DMS 273 treated with DMSO at 0.1 percent for 48 hours (cell line): ENCODE measurements around the gene ITGA11.

Experiments used
- DNase-seq: peaks from one replicate; lab custom pipeline; 2025; lab: John Stamatoyannopoulos, UW

ITGA11 gene

DNA sequence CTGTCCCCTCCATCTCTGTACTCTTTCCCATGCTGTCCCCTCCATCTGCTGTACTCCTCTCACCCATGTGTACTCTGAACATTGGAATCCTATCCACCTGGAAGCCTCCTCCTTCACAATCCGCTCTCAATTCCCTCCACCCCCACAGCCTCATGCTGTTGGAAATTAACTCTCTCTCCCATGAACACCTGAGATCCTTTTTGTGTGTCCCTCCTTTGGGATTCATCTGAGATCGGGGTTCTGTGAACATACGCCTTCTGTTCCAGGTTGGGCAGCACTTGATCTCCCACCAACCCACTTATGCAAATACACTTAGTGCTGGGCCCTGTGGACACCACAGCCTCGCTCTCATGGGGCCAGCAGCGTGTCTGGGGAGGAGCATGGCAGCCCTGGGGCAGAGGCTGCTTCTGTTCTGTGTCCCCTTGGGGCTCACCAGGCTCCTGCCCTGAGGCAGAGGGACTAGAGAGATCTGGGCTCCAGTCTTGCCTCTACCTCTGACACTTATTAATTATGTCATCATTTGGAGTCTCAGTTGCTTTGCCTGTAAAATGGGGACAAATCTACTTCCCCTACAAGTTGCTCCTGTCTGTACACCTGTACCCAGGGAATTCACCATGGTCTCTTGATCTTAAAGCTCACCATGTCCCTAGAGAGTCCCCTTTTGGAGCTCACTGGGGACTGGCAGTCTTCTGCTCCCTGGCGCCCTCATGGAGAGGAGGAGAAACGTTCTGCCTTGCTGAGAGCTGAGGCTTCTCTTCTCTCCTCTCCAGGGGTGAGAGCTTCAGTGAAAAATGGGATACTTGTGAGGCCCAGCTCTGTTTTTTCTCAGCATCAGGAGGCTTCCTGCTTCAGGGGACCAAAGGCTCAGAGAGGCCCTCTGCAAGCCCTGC, 42.7 kb downstream of the ITGA11 start:
- no peak for DNase-seq

DNA sequence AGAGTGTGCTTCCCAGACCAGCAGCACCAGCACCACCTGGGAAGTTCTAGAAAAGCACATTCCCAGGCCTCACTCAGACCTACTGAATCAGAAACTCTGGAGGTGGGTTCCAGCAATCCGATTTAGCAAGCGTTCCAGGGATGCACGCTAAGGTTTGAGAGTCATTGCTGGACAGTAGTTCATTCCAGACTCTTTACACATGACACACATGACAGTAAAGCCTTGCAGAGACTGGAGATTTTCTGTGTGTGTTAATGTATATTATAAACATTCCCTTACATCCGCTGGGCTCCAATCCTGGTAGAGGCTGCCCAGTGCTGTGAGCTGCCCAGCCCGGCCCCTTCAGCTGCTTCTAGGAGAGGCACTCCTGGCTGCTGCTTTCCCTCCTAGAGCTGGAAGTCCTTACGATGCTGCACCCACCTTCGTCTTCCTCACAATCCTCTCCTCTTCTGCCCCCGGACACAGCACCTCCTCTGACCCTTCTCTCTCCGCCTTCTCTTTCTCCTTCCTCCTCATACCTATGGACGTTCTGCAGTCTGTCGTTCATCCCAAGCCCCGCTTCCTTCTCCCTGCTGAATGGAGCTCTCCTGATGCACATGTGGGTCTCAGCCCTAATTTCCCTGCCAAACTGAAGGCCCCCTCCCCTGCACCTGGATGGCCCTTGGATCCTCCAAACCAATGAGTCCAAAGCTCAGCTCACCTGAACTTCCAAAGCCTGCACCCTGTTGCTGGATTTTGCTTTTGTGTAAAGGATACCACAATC, 44.4 kb downstream of the ITGA11 start:
- no peak for DNase-seq

DNA sequence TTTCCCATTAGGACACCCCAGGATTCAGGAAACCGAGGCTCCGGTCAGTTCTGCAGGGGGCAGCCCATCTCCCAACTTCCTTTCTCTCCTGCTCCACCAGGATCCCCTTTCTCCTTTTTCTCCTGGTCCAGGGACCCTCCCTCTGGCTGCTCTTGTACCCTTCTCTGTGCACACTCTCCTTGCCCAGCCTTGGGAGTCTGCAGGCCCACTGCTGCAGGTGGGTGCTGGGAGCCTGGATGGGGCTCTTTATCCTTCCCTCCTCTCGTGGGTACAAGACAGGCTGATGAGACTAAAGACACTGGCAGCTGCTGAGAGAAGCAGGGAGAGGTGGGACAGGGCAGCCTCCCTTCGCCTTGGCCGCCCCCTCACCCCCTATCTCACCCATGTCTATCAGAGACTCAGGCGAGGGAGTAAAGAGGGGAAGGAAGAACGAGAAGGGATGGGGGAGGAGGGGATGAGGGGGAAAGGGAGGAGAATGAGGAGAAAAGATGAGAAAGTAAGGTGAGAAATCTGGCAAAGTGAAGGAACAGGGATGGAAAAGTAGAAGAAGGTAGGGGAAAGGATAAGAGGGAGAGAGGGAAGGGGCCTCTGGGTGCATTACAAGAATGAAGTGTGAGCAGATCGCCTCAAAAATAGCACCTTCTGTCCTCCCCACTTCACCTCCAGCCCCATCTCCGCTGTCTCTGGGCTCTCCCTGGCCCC, 45.2 kb downstream of the ITGA11 start:
- DNase-seq = no peak

DNA sequence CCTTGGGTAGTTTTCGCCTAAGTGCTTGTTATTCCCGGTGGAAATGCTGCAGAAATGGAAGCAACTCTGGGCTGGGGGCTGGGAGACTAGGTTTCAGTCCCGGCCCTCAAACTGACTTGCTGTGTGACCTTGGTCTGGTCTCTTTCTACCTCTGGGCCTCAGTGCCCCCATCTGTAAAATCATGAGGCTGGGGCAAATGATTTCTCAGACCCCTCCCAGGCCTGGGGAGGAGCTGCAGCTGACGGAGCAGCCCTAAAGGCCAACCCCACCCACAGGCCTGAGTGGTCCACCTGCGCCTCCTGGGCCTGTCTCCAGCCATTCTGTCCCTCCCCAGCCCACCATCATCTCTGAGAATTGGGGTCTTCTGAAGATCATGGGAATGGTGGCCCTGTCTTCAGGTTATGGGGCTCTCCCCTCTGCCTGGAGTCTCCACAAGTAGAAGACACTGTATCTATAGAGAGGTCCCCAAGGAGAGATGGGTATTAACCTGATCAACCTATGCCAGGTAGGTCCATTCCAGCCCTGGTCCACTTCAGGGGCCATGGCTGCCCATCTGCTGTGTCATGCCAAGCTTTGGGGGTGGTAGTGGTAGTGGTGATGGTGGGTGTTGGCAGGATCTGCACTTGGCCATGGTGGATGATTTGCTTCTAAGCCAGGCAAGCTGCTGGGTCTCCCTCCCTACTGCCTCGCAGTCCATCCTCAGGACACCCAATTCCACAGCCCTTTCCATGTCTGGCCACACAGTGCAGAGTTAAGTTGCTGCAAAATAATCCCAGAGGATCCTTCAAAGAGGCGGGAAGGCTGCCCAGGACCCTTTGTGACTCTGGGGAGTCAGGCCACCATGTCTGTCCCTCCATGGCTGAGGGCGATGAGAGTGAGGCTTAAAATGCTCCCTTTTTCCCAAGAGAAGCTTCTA, 46.0 kb downstream of the ITGA11 start:
- DNase-seq = no peak

DNA sequence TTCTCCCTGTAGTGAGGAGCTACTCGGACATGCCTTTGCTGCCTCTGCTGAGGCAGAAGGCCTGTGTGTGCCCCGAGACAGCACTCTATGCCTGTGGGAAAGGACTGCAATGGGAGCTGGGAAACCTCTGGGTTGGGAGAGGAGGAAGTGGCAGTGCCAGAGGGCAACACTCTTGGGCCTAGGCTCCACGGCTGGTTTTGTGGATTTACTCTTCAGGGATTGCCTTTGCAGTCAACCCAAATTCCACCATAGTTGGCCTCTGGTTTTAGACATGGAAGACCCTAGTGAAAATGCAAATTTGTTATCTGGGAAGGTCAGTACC, 46.8 kb downstream of the ITGA11 start:
- no peak for DNase-seq

DNA sequence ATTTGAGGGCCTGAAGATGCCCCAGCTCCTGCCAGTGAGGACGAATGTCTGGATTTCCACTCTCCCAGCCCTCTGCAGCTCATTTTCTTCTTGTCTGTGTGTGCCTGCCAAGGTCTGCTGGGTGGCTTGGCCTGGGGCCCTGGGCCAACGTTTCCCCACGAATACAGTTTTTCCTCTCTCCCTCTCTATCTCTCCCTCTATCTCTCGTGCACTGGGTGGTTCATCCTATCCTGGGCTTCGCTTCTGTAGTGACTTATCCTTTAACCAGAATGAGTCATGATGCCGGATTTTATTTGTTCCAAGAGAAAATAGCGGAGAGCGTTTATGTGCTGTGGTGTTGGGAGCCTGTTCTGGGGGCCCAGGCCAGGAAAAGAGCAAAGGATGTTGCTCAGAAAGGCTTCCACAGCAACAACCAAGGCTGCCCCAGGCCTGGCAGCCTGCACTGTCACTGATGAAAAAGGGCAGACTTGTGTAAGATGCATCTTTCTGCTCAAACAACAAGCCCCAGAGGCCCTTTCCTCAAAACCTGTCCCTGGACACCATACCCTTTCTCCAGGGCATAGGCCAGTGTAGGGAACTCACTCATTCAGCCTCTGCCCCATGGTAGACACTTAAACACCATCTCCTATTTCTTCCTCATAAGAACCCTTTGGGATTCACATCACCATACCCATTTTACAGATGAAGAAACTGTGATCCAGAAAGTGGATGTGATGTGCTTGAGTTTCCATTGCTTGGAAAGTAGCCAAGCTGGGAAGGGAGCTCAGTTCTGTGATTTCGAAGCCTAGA, 47.3 kb downstream of the ITGA11 start:
- no peak for DNase-seq

DNA sequence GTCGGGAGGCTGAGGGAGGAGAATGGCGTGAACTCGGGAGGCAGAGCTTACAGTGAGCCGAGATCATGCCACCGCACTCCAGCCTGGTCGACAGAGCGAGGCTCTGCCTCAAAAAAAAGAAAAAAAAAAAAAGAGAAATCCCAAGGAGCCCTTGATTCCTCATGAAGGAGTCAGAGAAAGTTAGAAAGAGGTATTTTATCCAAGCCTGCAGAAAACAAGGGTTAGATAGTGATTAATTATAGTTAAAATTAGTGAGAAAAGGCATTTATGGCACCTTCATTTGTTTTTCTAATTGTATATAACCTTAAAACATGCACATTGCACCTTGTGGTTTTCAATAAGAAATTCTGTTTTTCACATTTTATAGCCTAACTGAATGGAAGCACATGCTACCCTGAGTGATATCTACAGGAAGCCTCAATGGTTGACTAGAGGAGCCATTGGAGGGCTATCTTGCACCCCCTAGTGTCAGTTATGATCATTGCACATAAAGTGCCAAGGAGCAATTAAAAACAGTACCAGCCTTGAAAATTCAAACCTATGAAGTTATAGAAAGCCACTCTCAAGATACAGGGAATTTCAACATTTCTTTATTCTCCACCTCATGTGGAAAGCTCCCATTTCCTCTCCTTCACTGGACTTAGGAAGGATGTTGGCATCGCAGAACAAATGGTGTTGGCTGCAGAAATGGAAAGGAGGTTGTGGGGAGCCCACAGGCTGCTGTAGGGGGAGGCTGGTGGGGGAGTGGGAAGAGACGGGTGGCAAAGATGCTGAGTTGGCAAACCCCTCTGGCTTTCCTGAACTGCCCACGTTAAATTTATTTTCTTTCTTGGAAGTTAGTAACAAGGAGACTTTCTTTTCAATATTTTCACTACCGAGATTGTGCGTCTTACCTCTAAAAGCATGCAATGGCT, 48.5 kb downstream of the ITGA11 start:
- DNase-seq = no peak

DNA sequence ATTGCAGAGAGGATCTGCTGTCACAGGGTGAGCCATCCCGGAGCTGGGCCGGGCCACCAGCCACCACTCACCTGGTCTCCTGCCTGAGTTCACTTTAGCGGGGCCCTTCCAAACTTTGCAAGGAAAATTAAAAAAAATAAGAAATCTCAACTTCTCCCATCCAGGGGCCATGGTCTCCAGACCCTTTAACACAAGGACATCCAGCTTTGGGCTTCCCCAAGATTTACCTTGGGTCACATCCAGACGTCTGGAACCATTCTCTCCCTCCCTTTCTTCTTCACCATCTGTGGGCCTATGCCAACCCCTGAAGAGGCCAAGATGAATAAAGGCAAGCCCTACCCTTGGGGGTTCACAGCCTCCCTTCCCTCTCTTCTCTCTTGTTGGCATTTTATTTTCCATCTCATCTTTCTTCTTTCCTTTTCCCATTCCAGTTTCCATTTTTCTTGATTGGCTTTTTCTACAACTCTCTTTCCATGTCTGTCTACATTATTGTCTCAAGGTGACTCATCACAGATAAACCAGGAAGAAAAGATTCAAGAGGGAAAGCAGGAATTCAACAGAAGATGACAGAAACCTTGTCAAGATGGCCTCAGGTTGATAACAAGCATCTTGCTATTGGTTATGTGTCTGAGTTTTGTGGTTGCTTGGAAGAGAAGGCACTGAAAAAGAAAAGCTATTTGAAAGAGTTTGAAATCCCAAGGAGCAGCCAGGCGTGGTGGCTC, 49.5 kb downstream of the ITGA11 start:
- no peak for DNase-seq

DNA sequence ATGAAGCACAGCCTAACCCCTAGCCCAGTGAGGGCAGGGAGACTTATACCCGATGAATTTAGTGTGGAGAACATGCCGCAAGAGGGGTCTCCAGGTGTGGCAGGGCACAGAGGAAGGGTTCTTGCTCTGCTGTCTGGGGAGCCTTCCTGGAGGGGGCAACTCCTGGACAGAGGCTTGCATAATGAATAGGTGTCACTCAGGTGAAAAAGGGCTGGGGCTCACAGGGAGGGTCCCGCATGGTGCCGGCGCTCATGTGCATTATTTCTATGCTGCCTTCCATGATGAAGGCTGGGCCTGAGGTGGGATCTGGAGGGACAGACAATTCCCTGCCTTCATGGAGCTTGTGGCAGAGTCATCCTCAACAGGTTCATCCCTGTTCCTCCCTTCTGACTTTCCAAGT, 51.5 kb downstream of the ITGA11 start:
- DNase-seq = no peak

DNA sequence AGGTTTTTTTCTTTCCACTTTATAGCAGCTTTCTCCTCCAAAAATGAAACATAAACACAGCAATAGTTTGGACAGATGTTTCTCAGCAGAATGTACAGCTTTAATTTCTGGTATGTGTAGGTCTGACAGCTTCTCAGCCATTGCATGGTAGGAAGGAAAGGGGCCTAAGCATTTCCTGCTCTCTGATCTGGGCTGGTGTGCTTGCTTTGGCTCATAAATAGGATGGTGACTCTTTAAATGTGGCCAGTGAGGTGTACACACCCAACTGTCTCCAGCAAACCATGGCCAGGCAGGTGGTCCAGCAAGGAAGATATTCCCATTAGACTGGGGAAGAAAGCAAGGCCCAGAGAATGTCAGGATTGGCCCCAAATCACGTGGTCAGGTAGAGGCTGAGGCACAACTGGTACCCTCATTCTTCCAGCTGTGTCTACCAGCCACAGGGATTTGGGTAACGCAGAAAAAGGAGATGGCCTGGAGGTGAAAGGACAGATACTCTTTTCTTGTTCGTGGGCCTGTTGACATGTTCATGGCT, 52.1 kb downstream of the ITGA11 start:
- DNase-seq = no peak

DNA sequence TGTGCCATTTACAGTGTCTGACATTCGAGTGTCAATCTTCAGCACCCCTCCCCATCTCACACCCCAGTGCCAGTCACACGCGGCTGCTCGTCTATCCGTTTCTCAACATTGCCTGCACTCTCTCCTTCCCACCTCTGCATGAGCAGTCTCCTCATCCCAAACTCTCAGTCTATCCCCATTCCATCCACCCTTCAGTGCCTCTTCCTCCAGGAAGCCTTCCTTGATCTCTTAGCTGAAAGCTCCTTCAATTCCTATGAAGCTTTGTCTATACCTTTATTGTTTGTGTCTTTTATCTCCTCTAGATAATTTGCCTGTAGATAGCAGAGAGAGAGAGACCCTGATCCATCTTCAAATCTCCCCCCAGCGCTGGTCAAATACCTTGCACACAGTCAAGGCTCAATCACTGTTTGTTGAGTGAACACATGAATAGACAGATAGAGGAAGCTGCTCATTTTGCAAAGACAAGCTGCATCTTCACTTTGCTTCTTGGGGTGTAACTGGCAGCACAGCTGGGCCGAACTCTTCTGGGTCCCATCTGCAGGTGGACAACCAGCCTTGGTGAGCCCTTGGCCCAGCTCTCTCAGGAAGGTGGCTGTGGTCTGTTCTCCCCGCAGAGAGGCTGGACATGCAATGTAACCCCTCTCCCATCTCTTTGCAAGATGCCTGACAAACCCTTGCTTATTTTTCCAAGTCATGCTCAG, 52.8 kb downstream of the ITGA11 start:
- DNase-seq = no peak

DNA sequence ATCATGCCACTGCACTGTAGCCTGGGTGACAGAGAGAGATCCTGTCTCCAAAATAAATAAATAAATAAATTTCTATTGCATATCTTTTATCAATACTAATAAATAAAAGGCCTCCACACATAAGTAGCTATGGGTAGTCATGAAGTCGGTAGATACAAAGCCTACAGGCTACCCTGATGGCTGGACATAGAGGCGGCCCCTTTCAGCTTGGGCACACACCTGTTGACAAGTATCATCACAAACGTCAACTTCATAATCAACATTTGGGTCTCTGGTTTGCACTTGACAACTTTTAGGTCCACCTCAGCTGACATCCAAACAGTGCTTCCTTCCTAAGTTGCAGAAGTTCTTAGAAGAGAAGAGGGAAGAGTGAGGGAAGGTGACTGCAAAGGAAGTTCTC, 53.4 kb downstream of the ITGA11 start:
- DNase-seq = no peak

DNA sequence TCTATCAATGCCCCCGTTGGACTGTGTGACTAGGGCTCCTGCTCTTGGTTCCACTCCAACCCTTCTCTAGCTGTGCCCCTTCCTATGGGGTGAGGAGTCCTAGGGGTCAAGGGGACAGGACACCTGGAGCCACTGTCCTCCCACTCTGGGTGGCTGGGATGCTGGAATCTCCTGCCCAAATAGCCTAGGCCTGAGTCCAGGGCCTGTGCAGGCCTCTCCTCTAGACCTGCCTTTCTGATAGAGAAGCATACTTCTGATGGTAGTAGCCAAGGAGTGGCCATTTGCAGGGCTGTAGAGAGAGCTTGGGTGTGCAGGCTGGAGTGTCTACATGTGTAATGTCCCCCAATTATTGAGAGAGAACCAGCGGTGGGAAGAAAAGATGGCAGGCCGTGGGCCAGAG, 54.2 kb downstream of the ITGA11 start:
- no peak for DNase-seq

DNA sequence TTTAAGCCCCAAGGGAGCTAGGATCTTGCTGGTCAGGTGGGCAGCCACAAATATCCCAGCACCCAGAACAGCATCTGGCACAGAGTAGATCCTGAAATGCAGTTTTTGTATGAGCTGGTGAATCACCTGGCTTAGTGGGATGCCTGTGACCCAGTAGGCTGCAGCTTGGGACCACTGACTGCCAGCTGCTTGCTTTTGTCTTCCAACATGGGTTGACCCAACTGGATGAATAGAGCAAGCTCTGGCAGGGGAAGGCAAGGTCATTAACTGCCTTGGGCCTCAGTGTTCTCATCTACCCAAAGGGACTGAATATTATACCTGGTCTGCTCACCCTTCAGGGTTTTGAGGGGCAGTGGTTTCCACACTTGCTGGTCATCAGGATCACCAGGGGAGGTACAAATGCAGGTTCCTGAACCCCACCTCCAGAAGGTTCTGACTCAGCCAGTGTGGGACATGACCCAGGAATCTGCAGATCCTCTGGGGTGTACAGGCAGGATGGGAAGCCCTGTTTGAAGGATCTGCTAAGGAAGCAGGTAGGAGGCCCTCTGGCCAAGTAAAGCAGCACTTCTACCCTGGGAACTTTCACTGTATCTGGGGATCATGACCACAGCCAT, 55.4 kb downstream of the ITGA11 start:
- DNase-seq = no peak

DNA sequence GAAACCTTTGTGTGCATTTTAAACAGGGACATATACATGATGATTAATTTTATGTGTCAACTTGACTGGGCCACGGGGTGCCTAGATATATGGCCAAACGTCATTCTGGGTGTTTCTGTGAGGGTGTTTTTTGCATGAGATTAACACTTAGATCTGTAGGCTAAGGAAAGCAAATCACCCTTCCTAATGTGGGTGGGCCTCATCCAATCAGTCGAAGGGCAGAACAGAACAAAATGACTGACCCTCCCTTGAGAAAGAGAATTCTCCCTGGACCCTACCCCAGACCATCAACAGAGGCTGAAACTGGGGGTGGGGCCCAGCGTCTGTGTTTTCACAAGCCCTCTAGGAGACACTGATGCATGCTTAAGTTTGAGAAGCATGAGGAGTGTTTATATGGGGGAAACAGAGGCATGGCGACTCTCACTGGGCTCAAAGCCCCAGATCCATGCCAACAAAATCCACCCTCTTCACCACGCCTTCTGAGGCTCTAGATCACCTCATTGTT, 56.2 kb downstream of the ITGA11 start:
- no peak for DNase-seq

DNA sequence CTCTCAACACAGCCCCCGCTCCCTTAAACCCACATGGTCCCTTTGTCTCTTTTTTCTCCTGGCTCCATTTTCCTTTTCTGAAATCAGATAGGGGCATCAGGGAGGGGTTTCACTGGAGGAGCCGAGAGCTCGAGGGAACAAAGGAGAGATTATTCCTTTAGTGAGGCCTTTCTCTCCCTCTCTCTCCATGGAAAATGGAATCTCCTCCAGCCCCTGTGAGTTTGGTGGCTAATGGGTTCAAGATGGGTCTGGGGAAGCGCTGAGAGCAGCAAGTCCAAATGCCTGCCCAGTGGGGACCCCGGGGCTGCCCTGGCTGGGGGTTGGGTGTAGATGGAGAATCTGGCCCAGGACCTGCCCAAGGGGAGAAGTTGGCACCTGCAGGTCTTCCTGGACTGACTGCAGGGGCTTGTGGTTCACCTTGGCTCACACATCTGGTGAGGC, 56.8 kb downstream of the ITGA11 start:
- DNase-seq = no peak

DNA sequence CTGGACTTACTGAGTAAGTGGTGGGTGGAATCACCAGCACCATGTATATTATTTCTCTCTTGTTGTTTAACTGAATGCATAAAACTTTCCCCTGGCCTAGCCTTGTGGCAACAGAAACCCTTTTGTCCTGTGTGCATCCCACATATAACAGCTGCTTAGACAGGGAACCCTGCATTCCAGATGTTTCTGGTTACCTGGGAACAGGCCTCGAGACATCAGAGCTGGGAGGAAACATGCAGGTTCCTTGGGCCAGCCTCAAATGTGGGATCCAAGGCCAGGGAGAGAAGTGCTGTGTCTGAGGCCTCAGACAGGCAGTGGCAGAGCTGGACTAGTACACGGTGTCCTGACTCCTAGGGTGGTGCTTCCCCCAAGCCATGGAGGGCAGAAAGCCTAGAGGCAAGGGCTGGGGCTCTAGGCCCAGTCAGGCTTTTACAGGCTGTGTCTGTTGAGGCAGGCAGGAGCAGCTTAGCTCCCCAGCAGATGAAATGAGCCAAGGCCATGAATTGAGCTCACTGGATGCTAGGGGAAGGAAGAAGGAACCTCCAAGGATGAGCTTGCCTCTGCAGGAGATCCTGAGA, 57.7 kb downstream of the ITGA11 start:
- no peak for DNase-seq
